Measurements from ENCODE around the gene MAP3K3. TPM values are rescaled to one million over a fixed set of nuclear protein-coding genes. Genes with fewer than 3 reads are reported as not detected.

The MAP3K3 gene
- total RNA-seq, 4 donors from 2014 or later = 21.8 to 58.7 (median 29.7) TPM

GRCh38 chr17:63658366-63658765, 36.1 kb downstream of the MAP3K3 start:
- Histone ChIP-seq H3K4me3 (no peak overlapping the region), H3K9me3 (no peaks in the 10 kb centered on the region), H3K27ac (no peak overlapping the region), H3K36me3 (peaks cover 3 to 42% of the 10 kb centered on the region in 2 donors), H3K27me3 (no peaks in the 10 kb centered on the region), H3K4me1 (peaks cover 0 to under 1% of the 10 kb centered on the region in 2 donors)
- TF ChIP-seq CTCF (IDR thresholded peaks at IDR 0.05 in 4 of 5, conservative IDR thresholded peaks at IDR 0.05 in 1 of 5) = no peak
- no peak for TF ChIP-seq POLR2A (IDR thresholded peaks at IDR 0.05)
- DNase-seq (no peak), ATAC-seq (no peak)
- in situ Hi-C loops (cut with MboI; ENCODE audit: low sequenced_read_pairs in 4 of 4) = no loop called here
- intact Hi-C loops (cut with DNase I; ENCODE audit: low total_unique reads) = no loop called here

GRCh38 chr17:63659850-63660249, 37.6 kb downstream of the MAP3K3 start:
- intact Hi-C loops (cut with DNase I; ENCODE audit: low total_unique reads) (no loop called here), in situ Hi-C loops (cut with MboI; ENCODE audit: low sequenced_read_pairs in 4 of 4) (no loop called here)
- Histone ChIP-seq H3K9me3 (no peaks in the 10 kb centered on the region), H3K4me1 (peaks cover 0 to 7% of the 10 kb centered on the region in 2 donors), H3K27ac (no peak overlapping the region), H3K27me3 (no peaks in the 10 kb centered on the region), H3K36me3 (peaks cover 0 to 54% of the 10 kb centered on the region in 2 donors), H3K4me3 (no peak overlapping the region)
- no peak for TF ChIP-seq POLR2A (IDR thresholded peaks at IDR 0.05)
- DNase-seq (no peak), ATAC-seq (no peak)

- intact Hi-C loops (cut with DNase I; ENCODE audit: low total_unique reads) = no loop called here
- no peak for TF ChIP-seq CTCF (IDR thresholded peaks at IDR 0.05 in 4 of 5, conservative IDR thresholded peaks at IDR 0.05 in 1 of 5)
- TF ChIP-seq POLR2A (IDR thresholded peaks at IDR 0.05) = no peak
- in situ Hi-C loops (cut with MboI; ENCODE audit: low sequenced_read_pairs in 4 of 4) = no loop called here
- Histone ChIP-seq H3K27me3 (no peaks in the 10 kb centered on the region), H3K27ac (peak overlapping the region in 1 of 4 donors; percentile 17), H3K9me3 (no peaks in the 10 kb centered on the region), H3K4me3 (no peak overlapping the region), H3K4me1 (peaks cover 0 to 10% of the 10 kb centered on the region in 2 donors), H3K36me3 (peaks cover 0 to 73% of the 10 kb centered on the region in 2 donors)
- ATAC-seq = peak in 1 of 2 donors; percentile 30
- no peak for DNase-seq
These were observed 43.5 kb downstream of the MAP3K3 start for GRCh38 chr17:63665527-63666214.

- no peak overlapping the region for H3K4me3 ChIP-seq
- ATAC-seq = no peak
- intact Hi-C loops (cut with DNase I; ENCODE audit: low total_unique reads) = no loop called here
- H3K4me1 ChIP-seq = peaks cover 14 to 26% of the 10 kb centered on the region in 2 donors
- peaks cover 0 to 23% of the 10 kb centered on the region in 2 donors for H3K36me3 ChIP-seq
- in situ Hi-C loops (cut with MboI; ENCODE audit: low sequenced_read_pairs in 4 of 4) = no loop called here
- no peak for TF ChIP-seq CTCF (IDR thresholded peaks at IDR 0.05 in 4 of 5, conservative IDR thresholded peaks at IDR 0.05 in 1 of 5)
- no peak for TF ChIP-seq POLR2A (IDR thresholded peaks at IDR 0.05)
- no peaks in the 10 kb centered on the region for H3K27me3 ChIP-seq
- no peak for DNase-seq
- no peaks in the 10 kb centered on the region for H3K9me3 ChIP-seq
- no peak overlapping the region for H3K27ac ChIP-seq
These were observed 50.6 kb downstream of the MAP3K3 start for GRCh38 chr17:63672856-63673255.

GRCh38 chr17:63675231-63675606, 53.0 kb downstream of the MAP3K3 start:
- peak overlapping the region in 3 of 4 donors; percentile 15 to 32 (median 22) for H3K4me3 ChIP-seq
- intact Hi-C loops (cut with DNase I; ENCODE audit: low total_unique reads) (no loop called here), in situ Hi-C loops (cut with MboI; ENCODE audit: low sequenced_read_pairs in 4 of 4) (no loop called here)
- H3K27me3 ChIP-seq = no peaks in the 10 kb centered on the region
- ATAC-seq (peak; percentile 55 to 61), DNase-seq (no peak)
- TF ChIP-seq POLR2A (IDR thresholded peaks at IDR 0.05) (no peak), CTCF (IDR thresholded peaks at IDR 0.05 in 4 of 5, conservative IDR thresholded peaks at IDR 0.05 in 1 of 5) (no peak)
- no peaks in the 10 kb centered on the region for H3K36me3 ChIP-seq
- peak overlapping the region; percentile 29 to 71 (median 60) for H3K27ac ChIP-seq
- peaks cover 14 to 26% of the 10 kb centered on the region in 2 donors for H3K4me1 ChIP-seq
- no peaks in the 10 kb centered on the region for H3K9me3 ChIP-seq

Data from gastrocnemius medialis (tissue), 4 donors.